ENCODE measurements around the gene KCNMA1.

Gene KCNMA1

DNA sequence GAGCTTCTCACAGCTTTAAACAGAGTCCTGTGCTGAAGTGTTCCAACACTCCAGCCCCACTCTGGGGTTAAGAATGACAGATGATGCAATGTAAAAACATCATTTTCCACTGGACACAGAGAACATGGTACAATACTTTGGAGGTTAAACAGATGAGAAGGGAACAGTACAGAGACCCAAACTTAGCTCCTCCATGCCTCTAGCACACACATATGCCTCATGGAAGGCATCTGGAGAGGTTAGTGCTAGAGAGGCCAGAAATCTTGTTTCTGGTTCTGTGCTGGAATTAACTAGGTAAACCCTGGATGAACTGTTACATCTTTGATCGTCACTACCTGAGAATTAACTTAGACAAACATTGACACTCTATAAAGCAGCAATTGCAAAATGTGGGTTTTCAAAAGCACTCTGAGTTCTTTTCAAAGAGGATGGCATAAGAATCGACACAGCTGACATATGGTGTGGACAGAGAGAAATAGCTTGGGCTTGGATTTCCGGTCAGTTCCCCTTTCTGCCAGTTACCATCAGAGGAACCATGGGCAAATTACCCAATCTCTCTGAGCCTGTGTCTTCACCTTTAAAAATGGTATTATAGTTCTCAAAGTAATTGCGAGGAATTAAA, 81.9 kb downstream of the KCNMA1 start:
- DNase-seq (ENCODE audit: extremely low read depth, low read depth) = no peak
- TF ChIP-seq CTCF (IDR thresholded peaks at IDR 0.05; ENCODE audit: low read depth, low read length) = no peak

DNA sequence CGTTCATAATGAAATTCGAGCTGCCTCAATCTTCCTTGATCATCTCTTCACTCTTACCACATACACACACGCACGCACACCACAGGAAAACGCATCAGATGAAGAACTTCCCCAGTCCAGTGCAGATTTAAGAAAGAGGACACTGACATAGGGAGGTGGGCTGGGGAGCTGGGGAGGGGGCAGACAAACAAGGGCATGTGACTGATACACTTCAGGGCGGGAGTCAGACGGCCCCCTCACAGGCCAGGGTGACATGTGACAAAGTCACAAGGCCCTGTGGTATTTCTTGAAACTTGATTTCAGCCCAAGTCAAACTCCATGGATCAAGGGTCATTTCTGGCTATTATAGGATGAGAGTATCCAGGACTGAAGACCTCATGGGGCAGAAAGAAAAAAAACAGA, 82.6 kb downstream of the KCNMA1 start:
- DNase-seq (ENCODE audit: extremely low read depth, low read depth) = no peak
- TF ChIP-seq CTCF (IDR thresholded peaks at IDR 0.05; ENCODE audit: low read depth, low read length) = no peak

GRCh38 chr10:77553966-77554365, 83.6 kb downstream of the KCNMA1 start:
- TF ChIP-seq CTCF (IDR thresholded peaks at IDR 0.05; ENCODE audit: low read depth, low read length) = no peak
- no peak for DNase-seq (ENCODE audit: extremely low read depth, low read depth)

GRCh38 chr10:77553311-77553710, 84.3 kb downstream of the KCNMA1 start:
- no peak for TF ChIP-seq CTCF (IDR thresholded peaks at IDR 0.05; ENCODE audit: low read depth, low read length)

GRCh38 chr10:77552252-77552651, 85.4 kb downstream of the KCNMA1 start:
- TF ChIP-seq CTCF (IDR thresholded peaks at IDR 0.05; ENCODE audit: low read depth, low read length) = no peak
- no peak for DNase-seq (ENCODE audit: extremely low read depth, low read depth)

More at GRCh38 chr10:77553311-77553710, 84.3 kb downstream of the KCNMA1 start:
- no peak for DNase-seq (ENCODE audit: extremely low read depth, low read depth)

DNA sequence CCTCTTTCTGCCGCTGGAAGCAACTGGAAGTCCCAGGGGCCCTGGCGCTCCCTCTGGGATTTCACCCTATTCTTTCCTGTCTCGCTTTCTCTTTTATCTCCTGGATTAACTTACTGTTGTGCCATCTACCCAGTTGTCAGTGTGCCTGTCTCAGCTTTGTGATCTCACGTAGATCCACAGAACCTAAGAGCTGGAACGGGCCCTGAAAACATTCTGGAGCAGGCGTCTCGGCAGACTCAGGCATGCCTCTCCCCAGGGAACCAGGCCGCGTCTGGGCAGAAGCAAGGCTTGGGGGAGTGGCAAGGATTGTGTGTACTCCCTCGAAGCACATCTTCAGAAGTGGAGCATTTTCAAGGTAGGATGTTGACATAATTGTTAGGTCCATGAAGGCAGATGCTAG, 87.2 kb downstream of the KCNMA1 start:
- DNase-seq (ENCODE audit: extremely low read depth, low read depth) = no peak
- no peak for TF ChIP-seq CTCF (IDR thresholded peaks at IDR 0.05; ENCODE audit: low read depth, low read length)

- no peak for DNase-seq (ENCODE audit: extremely low read depth, low read depth)
- TF ChIP-seq CTCF (IDR thresholded peaks at IDR 0.05; ENCODE audit: low read depth, low read length) = no peak
These were observed 88.9 kb downstream of the KCNMA1 start for GRCh38 chr10:77548671-77549070.

Data from AG09319 (cell line).